HG03045 (cell line): Measurements from ENCODE around the gene TEX264.
"Not testable (repeated sequence)": the region's sequence is repeated elsewhere in the genome, so short reads cannot be mapped to it uniquely, and the experiment has no call there.

Experiments used
- ATAC-seq: cut with Tn5 transposase; IDR thresholded peaks from one replicate; pipeline ENCODE4 v1.9.1; 2021; ENCODE audit warnings: mild to moderate bottlenecking, moderate library complexity; ENCODE audit not compliant: unreplicated experiment

TEX264 gene

DNA sequence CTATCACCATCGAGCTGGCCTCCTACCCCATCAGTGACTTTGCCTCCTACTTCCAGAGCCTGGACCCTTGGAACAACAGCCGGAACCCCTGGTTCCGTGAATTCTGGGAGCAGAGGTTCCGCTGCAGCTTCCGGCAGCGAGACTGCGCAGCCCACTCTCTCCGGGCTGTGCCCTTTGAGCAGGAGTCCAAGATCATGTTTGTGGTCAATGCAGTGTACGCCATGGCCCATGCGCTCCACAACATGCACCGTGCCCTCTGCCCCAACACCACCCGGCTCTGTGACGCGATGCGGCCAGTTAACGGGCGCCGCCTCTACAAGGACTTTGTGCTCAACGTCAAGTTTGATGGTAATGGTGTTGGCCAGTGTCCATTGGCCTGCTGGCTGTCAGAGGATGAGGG is 41.9 kb downstream of the TEX264 start:
- no peak for ATAC-seq

GRCh38 chr3:51715231-51715976 is 44.4 kb downstream of the TEX264 start:
- ATAC-seq: no peak

DNA sequence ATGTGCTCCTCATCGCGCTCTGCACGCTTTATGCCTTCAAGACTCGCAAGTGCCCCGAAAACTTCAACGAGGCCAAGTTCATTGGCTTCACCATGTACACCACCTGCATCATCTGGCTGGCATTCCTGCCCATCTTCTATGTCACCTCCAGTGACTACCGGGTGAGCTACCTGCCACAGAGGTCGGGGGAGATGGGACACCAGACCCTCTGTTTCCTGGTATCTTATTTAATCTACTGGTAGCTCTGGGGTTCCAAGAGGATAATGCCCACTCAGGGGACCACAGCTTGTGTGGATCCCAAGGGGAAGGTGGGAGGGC is 44.9 kb downstream of the TEX264 start:
- ATAC-seq: no peak

- ATAC-seq: no peak
These were observed 45.8 kb downstream of the TEX264 start for GRCh38 chr3:51716805-51717204.

DNA sequence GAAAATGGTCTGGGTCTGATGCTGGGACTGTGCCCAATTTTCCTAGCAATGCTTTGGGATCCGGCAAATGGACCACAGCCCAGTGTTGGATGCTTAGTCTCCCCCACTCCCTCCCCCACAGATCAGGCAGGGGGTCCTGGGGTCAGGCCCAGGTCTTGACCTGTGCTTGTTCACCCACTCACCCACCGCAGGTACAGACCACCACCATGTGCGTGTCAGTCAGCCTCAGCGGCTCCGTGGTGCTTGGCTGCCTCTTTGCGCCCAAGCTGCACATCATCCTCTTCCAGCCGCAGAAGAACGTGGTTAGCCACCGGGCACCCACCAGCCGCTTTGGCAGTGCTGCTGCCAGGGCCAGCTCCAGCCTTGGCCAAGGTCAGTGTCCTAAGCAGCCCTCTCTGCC is 46.4 kb downstream of the TEX264 start:
- no peak for ATAC-seq

GRCh38 chr3:51717947-51718346 is 46.9 kb downstream of the TEX264 start:
- no peak for ATAC-seq

DNA sequence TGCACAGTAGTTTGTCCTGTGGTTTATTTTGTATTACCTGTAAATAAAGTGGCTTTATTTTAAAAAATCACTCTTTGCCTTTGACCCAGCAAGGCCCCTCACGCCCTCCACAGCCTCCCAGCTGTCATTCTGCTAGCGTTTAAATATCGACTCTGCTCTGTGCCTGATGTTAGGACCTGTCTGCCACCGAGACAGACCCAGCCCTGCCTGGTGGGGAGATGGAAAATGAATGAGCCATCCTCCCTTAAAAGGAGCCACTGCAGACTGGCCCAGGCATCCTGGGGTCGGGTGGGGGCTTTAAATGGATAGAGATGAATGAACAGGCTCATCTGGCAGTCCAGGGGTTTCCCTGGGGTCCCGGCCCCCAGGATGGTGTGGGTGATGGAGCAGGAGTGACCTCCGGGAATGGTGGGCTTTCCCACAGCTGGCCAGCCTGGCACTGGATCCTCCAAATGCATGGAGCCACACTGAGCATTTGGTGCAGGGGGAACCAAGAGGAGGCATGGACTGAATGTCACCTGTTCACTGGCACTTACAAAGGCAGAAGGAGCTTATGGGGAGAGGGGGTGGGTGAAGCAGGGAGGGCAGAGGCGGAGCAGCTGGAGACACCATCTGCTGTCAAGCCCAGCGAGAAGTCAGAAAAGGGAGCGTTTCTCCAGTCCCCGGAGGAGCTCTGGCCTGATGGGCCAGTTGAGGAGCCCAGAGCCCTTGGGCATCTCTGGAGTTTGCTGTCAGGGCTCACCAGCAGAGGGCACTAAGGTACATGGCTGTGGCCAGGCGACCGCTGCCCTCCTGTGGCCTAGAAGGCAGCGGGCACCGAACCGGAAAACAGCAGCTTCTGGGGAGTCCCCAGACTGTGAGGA is 47.7 kb downstream of the TEX264 start:
- ATAC-seq: no peak

GRCh38 chr3:51719410-51720025 is 48.5 kb downstream of the TEX264 start:
- no peak for ATAC-seq

GRCh38 chr3:51720292-51721061 is 49.4 kb downstream of the TEX264 start:
- no peak for ATAC-seq

- ATAC-seq: no peak
These were observed 50.2 kb downstream of the TEX264 start for GRCh38 chr3:51721062-51721745.

DNA sequence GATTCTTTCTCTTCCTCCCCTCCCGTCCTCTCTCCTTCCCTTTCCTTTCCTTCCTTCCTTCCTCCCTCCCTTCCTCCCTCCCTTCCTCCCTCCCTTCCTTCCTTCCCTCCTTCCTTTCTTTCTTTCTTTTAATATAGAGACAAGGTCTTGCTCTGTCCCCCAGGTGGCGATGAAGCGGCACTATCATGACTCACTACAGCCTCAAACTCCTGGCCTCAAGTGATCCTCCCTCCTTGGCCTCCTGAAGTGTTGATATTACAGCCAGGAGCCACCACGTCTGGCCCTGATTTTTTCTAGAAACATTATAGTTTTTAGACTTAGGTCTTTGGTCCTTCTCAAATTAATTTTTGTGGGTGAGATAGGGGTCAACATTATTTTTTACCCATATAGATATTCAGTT is 51.3 kb downstream of the TEX264 start:
- ATAC-seq: no peak

GRCh38 chr3:51727500-51727899 is 56.4 kb downstream of the TEX264 start:
- no peak for ATAC-seq

DNA sequence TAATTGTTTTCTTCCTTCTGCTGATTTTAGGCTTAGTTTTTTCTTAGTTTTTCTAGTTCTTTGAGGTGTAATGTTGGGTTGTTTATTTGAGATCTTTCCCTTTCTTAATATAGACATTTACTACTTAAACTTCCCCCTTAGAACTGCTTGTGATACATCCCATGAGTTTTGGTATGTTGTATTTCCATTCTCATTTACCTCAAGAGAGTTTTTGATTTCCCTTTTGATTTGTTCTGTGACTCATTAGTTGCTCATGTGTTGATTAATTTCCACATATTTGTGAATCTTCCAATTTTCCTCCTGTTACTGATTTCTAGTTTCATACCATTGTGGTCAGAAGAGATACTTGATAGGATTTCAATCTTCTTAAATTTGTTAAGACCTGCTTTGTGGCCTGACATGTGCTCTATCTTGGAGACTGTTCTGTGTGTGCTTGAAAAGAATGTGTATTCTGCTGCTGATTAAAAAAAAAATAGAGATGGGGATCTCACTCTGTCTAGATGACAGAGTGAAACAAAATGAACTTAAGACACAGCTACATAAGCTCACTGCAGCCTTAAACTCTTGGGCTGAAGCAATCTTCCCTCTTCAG is 58.1 kb downstream of the TEX264 start:
- no peak for ATAC-seq

GRCh38 chr3:51733859-51734571 is 63.0 kb downstream of the TEX264 start:
- ATAC-seq: no peak

- ATAC-seq: no peak
These were observed 63.5 kb downstream of the TEX264 start for GRCh38 chr3:51734572-51734907.

GRCh38 chr3:51735039-51735438 is 64.0 kb downstream of the TEX264 start:
- no peak for ATAC-seq

DNA sequence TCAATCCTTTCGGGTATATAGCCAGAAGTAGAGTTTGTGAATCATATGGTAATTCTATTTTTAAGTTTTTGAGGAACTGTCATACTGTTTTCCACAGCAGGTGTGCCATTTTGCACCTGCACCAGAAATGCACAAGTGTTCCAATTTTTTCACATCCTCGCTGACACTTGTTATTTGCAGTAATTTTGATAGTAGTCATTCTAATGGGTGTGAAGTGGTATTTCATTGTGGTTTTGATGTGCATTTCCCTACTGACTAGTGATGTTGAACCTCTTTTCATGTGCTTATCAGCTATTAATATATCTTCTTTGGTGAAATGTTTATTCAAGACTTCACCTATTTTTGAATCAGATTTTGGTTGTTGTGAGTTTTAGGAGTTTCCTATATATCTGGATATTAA is 64.9 kb downstream of the TEX264 start:
- ATAC-seq: no peak

DNA sequence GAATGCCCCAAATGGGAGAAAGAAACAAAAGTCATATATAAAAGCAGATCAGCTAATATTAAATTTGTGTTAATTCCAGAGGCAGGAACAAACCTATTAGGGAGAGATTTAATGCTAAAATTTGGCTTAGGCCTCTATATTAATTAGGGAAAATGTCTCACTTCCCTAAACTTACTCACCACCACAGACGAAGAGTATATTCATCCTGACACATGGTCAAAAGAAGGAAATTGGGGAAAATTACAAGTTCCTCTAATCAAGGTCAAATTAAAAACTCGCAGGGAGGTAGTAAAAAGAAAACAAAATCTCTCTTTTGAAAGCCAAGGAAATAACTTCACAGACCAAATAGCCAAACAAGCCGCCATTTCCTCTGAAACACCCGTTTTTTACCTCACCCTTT is 68.1 kb downstream of the TEX264 start:
- ATAC-seq: no peak

DNA sequence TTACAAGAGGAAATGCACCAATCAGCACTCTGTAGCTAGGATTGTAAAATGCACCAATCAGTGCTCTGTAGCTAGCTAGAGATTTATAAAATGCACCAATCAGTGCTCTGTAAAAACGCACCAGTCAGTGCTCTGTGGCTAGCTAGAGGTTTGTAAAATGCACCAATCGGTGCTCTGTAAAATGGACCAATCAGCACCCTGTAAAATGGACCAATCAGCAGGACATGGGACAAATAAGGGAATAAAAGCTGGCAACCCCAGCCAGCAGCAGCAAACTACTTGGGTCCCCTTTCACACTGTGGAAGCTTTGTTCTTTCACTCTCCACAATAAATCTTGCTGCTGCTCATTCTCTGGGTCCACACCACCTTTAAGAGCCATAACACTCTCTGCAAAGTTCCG is 71.3 kb downstream of the TEX264 start:
- not testable (repeated sequence) for ATAC-seq

GRCh38 chr3:51742978-51743377 is 71.9 kb downstream of the TEX264 start:
- ATAC-seq: not testable (repeated sequence)
